ENCODE measurements around the gene ITPR1. TPM values are rescaled to one million over a fixed set of nuclear protein-coding genes. Genes with fewer than 3 reads are reported as not detected.
"Not testable (repeated sequence)": the region's sequence is repeated elsewhere in the genome, so short reads cannot be mapped to it uniquely, and the experiment has no call there.

The ITPR1 gene
- total and polyA plus RNA-seq, 2 experiments from 2014 or later, result 1.4 to 2.5 TPM

GRCh38 chr3:4587838-4588105 is 94.6 kb downstream of the ITPR1 start:
- TF ChIP-seq EZH2phosphoT487 (IDR thresholded peaks at IDR 0.05; ENCODE audit: insufficient read depth, low read depth) (no peak), EZH2 (IDR thresholded peaks at IDR 0.05; ENCODE audit: insufficient read depth, poor library complexity, severe bottlenecking) (no peak)
- Histone ChIP-seq H3K36me3 (ENCODE audit: low read depth) (no peaks in the 10 kb centered on the region), H3K27me3 (replicated peaks; ENCODE audit: insufficient read depth) (no peaks in the 10 kb centered on the region; the same call in 1 of the 2 replicates), H4K20me1 (ENCODE audit: insufficient read depth) (no peaks in the 10 kb centered on the region), H3K9me3 (ENCODE audit: low read depth) (no peaks in the 10 kb centered on the region), H2AFZ (no peak overlapping the region), H3K79me2 (ENCODE audit: insufficient read depth) (no peaks in the 10 kb centered on the region), H3K4me1 (ENCODE audit: insufficient read depth) (peaks cover 10% of the 10 kb centered on the region), H3K4me2 (ENCODE audit: unreplicated experiment) (no peak overlapping the region), H3F3A (ENCODE audit: insufficient read depth) (peaks cover 14% of the 10 kb centered on the region; the same call in 1 of the 2 replicates), H3K9ac (no peak overlapping the region), H3K9me2 (ENCODE audit: insufficient read depth) (no peaks in the 10 kb centered on the region), H3K27ac (no peak overlapping the region), H3K4me3 (no peak overlapping the region)
- no peak for DNase-seq
- in situ Hi-C loops (cut with MboI), result no loop called here

- TF ChIP-seq EZH2 (IDR thresholded peaks at IDR 0.05; ENCODE audit: insufficient read depth, poor library complexity, severe bottlenecking) (no peak), EZH2phosphoT487 (IDR thresholded peaks at IDR 0.05; ENCODE audit: insufficient read depth, low read depth) (no peak)
- Histone ChIP-seq H3K36me3 (ENCODE audit: low read depth) (no peaks in the 10 kb centered on the region), H3K9me3 (ENCODE audit: low read depth) (no peaks in the 10 kb centered on the region), H3K79me2 (ENCODE audit: insufficient read depth) (no peaks in the 10 kb centered on the region), H3K4me2 (ENCODE audit: unreplicated experiment) (no peak overlapping the region), H3K4me3 (no peak overlapping the region), H2AFZ (no peak overlapping the region), H3F3A (ENCODE audit: insufficient read depth) (peaks cover 14% of the 10 kb centered on the region; the same call in 1 of the 2 replicates), H3K4me1 (ENCODE audit: insufficient read depth) (peaks cover 10% of the 10 kb centered on the region), H4K20me1 (ENCODE audit: insufficient read depth) (no peaks in the 10 kb centered on the region), H3K9me2 (ENCODE audit: insufficient read depth) (no peaks in the 10 kb centered on the region), H3K9ac (no peak overlapping the region), H3K27me3 (replicated peaks; ENCODE audit: insufficient read depth) (no peaks in the 10 kb centered on the region; the same call in 1 of the 2 replicates), H3K27ac (no peak overlapping the region)
- in situ Hi-C loops (cut with MboI), result no loop called here
- 5 to 6% methylated on average over 4 of the region's 4 CpGs for WGBS, 2 experiments (ENCODE audit: low coverage in 1 of 2, low lambda C conversion rate in 2 of 2, missing lambda C conversion rate in 2 of 2)
- DNase-seq, result peak; percentile 79
These were observed 95.3 kb downstream of the ITPR1 start for GRCh38 chr3:4588466-4588865.

GRCh38 chr3:4589475-4590097 is 96.4 kb downstream of the ITPR1 start:
- H3K36me3 ChIP-seq (ENCODE audit: low read depth), result no peaks in the 10 kb centered on the region
- no peak overlapping the region for H3K4me3 ChIP-seq
- in situ Hi-C loops (cut with MboI), result no loop called here

DNA sequence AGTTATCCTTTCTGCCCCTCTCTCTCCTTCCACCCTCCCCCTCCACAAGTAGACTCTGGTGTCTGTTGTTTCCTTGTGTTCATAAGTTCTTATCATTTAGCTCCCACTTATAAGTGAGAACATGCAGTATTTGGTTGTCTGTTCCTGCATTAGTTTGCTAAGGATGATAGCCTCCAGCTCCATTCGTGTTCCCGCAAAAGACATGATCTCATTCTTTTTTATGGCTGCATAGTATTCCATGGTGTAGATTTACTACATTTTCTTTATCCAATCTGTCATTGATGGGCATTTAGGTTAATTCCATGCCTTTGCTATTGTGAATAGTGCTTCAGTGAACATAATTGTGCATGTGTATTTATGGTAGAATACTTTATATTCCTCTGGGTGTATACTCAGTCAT is 97.7 kb downstream of the ITPR1 start:
- H3K4me3 ChIP-seq; DNase-seq; H3K9me3 ChIP-seq (ENCODE audit: low read depth); H2AFZ ChIP-seq; H3K9me2 ChIP-seq (ENCODE audit: insufficient read depth); H3K36me3 ChIP-seq (ENCODE audit: low read depth); in situ Hi-C loops (cut with MboI); H3K27me3 ChIP-seq (replicated peaks; ENCODE audit: insufficient read depth); H3K4me2 ChIP-seq (ENCODE audit: unreplicated experiment); H4K20me1 ChIP-seq (ENCODE audit: insufficient read depth); H3K27ac ChIP-seq; H3K4me1 ChIP-seq (ENCODE audit: insufficient read depth); H3K79me2 ChIP-seq (ENCODE audit: insufficient read depth); H3K9ac ChIP-seq: not testable (repeated sequence)
- peaks cover 14% of the 10 kb centered on the region; the same call in 1 of the 2 replicates for H3F3A ChIP-seq (ENCODE audit: insufficient read depth)
- 74 to 85% methylated on average over 2 of the region's 2 CpGs for WGBS, 2 experiments (ENCODE audit: low coverage in 1 of 2, low lambda C conversion rate in 2 of 2, missing lambda C conversion rate in 2 of 2)

More at GRCh38 chr3:4589475-4590097, 96.4 kb downstream of the ITPR1 start:
- H3F3A ChIP-seq (ENCODE audit: insufficient read depth), result peaks cover 14% of the 10 kb centered on the region; the same call in 1 of the 2 replicates
- no peak overlapping the region for H3K4me2 ChIP-seq (ENCODE audit: unreplicated experiment)
- no peaks in the 10 kb centered on the region; the same call in 1 of the 2 replicates for H3K27me3 ChIP-seq (replicated peaks; ENCODE audit: insufficient read depth)
- TF ChIP-seq EZH2 (IDR thresholded peaks at IDR 0.05; ENCODE audit: insufficient read depth, poor library complexity, severe bottlenecking), result no peak
- TF ChIP-seq EZH2phosphoT487 (IDR thresholded peaks at IDR 0.05; ENCODE audit: insufficient read depth, low read depth), result no peak
- no peaks in the 10 kb centered on the region for H3K9me3 ChIP-seq (ENCODE audit: low read depth)
- no peaks in the 10 kb centered on the region for H3K9me2 ChIP-seq (ENCODE audit: insufficient read depth)
- 54 to 60% methylated on average over 4 of the region's 4 CpGs for WGBS, 2 experiments (ENCODE audit: low coverage in 1 of 2, low lambda C conversion rate in 2 of 2, missing lambda C conversion rate in 2 of 2)
- no peaks in the 10 kb centered on the region for H3K79me2 ChIP-seq (ENCODE audit: insufficient read depth)
- no peak overlapping the region for H3K27ac ChIP-seq
- H2AFZ ChIP-seq, result no peak overlapping the region
- H3K9ac ChIP-seq, result no peak overlapping the region
- H4K20me1 ChIP-seq (ENCODE audit: insufficient read depth), result no peaks in the 10 kb centered on the region
- no peak for DNase-seq
- H3K4me1 ChIP-seq (ENCODE audit: insufficient read depth), result peaks cover 10% of the 10 kb centered on the region

DNA sequence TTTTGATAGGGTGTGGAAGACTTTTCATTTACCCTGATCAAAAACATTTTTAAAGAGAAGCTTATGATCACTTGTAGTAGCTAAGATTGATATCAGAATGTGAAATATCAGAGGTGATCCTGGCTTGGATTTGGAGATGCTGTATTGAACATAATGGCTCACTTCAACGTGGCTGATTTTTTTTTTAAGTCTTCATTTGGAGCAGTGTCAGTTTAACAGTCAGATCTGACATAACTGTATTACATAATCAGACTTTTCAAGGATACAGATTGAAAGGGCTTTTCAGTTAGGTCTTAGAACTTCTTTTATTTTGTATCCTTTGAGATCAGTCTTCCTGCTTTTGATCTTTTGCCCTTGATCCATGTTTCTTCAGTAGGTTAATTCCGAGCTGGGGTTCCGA is 98.5 kb downstream of the ITPR1 start:
- in situ Hi-C loops (cut with MboI), result no loop called here
- Histone ChIP-seq H3K4me2 (ENCODE audit: unreplicated experiment) (no peak overlapping the region), H3K36me3 (ENCODE audit: low read depth) (no peaks in the 10 kb centered on the region), H3K9me3 (ENCODE audit: low read depth) (no peaks in the 10 kb centered on the region), H3K4me3 (no peak overlapping the region), H3K9me2 (ENCODE audit: insufficient read depth) (no peaks in the 10 kb centered on the region), H3F3A (ENCODE audit: insufficient read depth) (peaks cover 14% of the 10 kb centered on the region; the same call in 1 of the 2 replicates), H3K4me1 (ENCODE audit: insufficient read depth) (peaks cover 10% of the 10 kb centered on the region), H3K9ac (no peak overlapping the region), H3K27ac (no peak overlapping the region), H4K20me1 (ENCODE audit: insufficient read depth) (no peaks in the 10 kb centered on the region), H3K79me2 (ENCODE audit: insufficient read depth) (no peaks in the 10 kb centered on the region), H3K27me3 (replicated peaks; ENCODE audit: insufficient read depth) (no peaks in the 10 kb centered on the region), H2AFZ (no peak overlapping the region)
- no peak for DNase-seq
- TF ChIP-seq EZH2phosphoT487 (IDR thresholded peaks at IDR 0.05; ENCODE audit: insufficient read depth, low read depth), result no peak
- no peak for TF ChIP-seq EZH2 (IDR thresholded peaks at IDR 0.05; ENCODE audit: insufficient read depth, poor library complexity, severe bottlenecking)
- 38 to 42% methylated on average over 3 of the region's 3 CpGs for WGBS, 2 experiments (ENCODE audit: low coverage in 1 of 2, low lambda C conversion rate in 2 of 2, missing lambda C conversion rate in 2 of 2)
